GM12891 (cell line): ENCODE results near the gene KCNIP4.

Experiments
- DNase-seq: peaks from one replicate; pipeline ENCODE4 v3.0.0; 2011; ENCODE audit warnings: low spot score; ENCODE audit not compliant: insufficient read length
- FAIRE-seq: peaks from 2 replicates; lab custom pipeline; 2011; peaks lifted over from hg19 to GRCh38; lab: Jason Lieb, UNC
- PAX5 ChIP-seq: IDR thresholded peaks from 2 replicates; pipeline ENCODE4 v1.6.1; 2011; ENCODE audit warnings: low read length, moderate library complexity, mild to moderate bottlenecking; ENCODE audit not compliant: insufficient read depth, severe bottlenecking
- POLR2A ChIP-seq: IDR thresholded peaks from 2 replicates; pipeline ENCODE4 v1.6.1; 2011; ENCODE audit warnings: low read depth, low read length, control low read depth
- POLR2AphosphoS5 ChIP-seq: IDR thresholded peaks from 2 replicates; pipeline ENCODE4 v1.6.1; 2011; ENCODE audit warnings: low read depth, low read length, control low read depth
- POU2F2 ChIP-seq: IDR thresholded peaks from 2 replicates; pipeline ENCODE4 v1.6.1; 2011; ENCODE audit warnings: low read depth, mild to moderate bottlenecking, control low read depth, low read length, moderate library complexity
- SPI1 ChIP-seq: IDR thresholded peaks from 2 replicates; pipeline ENCODE4 v1.6.1; 2011; ENCODE audit warnings: low read depth, low read length, control low read depth
- TAF1 ChIP-seq: IDR thresholded peaks from 2 replicates; pipeline ENCODE4 v1.6.1; 2011; ENCODE audit warnings: low read depth, low read length, control low read depth

Gene KCNIP4

DNA sequence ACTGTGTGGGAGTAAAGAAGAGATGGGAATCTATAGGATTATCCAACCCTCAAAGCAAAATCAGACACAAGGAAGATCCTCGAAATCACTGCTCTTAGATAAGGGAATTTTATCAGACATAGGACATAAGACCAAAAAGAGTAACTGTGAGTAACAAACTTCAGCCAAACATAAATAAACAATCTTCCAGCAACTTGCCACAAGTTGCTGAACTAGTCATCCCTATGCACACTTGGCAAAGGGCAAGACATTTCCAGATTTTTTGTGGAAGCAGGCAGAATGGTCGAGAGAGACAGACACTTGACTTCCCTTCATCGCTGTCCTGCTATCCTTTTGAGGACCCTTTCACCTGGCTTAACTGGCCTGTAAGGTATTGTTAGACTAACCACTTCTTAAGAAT is 89.6 kb downstream of the KCNIP4 start:
- DNase-seq (no peak), FAIRE-seq (no peak)
- no peak for TF ChIP-seq POU2F2
- no peak for TF ChIP-seq PAX5
- no peak for TF ChIP-seq SPI1
- TF ChIP-seq POLR2AphosphoS5, result no peak

DNA sequence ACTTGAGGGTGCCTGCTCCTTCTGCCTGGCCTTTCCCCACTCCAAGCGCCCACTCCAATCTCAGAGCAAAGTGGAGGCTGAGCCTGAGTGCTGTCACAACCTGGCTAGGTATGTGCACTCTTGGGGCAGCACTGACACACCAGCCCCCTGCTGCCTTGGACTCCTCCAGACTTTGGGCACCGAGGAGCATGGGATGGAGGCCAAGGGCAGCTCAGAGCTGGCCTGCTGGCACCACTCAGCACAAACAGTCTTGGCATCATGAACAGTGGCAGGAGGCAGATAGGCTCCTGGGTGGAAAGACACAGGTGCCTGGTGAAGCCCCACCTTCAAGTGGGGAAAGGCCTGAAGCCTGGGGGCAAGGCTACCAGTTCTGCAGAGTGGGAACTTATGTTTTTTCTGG is 91.8 kb downstream of the KCNIP4 start:
- DNase-seq, result no peak
- FAIRE-seq, result no peak
- no peak for TF ChIP-seq TAF1
- TF ChIP-seq POLR2A, result no peak
- no peak for TF ChIP-seq PAX5
- no peak for TF ChIP-seq SPI1
- TF ChIP-seq POU2F2, result no peak
- no peak for TF ChIP-seq POLR2AphosphoS5

DNA sequence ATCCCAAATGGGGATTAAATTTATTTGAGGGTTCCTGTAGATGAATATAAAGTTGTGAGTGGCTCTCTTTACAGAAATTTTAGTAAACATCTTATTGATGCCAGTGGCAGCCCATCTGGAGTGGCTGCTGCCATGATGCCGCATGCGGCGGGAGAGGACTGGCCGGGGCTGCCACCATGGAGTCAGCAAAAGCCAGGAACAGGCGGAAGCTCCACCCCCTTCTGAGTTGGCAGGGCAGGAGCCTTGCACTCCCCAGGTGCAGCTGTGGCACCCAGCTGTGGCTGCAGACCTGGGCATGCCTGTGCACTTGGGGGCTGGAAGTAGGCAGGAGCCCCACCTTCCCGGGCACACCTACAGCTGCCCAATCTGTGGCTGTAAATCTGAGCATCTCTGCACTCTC is 92.3 kb downstream of the KCNIP4 start:
- TF ChIP-seq POU2F2, result no peak
- no peak for TF ChIP-seq POLR2A
- no peak for TF ChIP-seq POLR2AphosphoS5
- TF ChIP-seq TAF1, result no peak
- no peak for TF ChIP-seq SPI1
- no peak for TF ChIP-seq PAX5
- no peak for FAIRE-seq
- DNase-seq, result no peak

DNA sequence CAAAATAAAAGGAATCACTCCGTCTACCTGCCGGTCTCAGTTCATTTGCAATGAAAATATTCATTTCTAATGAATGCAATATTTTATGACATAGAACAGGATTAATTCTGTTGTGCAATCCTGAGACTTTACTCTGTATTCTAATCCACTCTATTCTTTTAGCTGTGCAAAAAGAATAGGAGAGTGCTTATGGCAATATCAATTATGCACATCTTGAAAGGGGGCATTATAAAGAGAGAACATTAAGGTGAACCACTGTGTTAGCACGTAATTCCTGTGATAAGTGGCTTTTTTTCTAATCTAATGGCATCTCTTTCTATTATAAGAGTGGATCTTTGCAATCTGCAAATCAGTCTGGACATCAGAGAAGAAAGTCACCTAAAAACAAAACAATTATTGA is 99.5 kb downstream of the KCNIP4 start:
- DNase-seq, result no peak
- no peak for TF ChIP-seq POLR2AphosphoS5
- no peak for TF ChIP-seq PAX5
- no peak for TF ChIP-seq POLR2A
- TF ChIP-seq SPI1, result no peak
- no peak for TF ChIP-seq TAF1
- TF ChIP-seq POU2F2, result no peak
- no peak for FAIRE-seq

DNA sequence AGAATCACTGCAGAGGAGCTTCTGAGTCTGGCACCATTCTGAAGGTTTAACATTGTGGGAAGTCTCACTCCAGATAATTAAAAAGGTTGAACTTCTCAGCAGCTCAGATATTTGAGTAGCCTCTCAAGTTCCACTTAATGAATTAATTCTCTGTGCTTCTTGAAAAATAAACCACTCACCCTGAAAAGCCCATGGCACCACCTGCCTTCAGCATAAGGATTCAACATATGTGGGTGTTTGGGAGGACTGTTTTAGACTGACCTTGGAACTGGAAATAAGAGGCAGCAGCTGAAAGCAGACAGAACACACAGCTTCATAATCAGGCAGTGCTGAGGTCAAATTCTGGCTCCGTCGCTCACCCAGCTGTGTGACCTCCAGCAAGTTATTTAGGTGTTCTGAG is 100.6 kb downstream of the KCNIP4 start:
- no peak for FAIRE-seq
- no peak for DNase-seq
- TF ChIP-seq TAF1, result no peak
- TF ChIP-seq POLR2AphosphoS5, result no peak
- no peak for TF ChIP-seq SPI1

DNA sequence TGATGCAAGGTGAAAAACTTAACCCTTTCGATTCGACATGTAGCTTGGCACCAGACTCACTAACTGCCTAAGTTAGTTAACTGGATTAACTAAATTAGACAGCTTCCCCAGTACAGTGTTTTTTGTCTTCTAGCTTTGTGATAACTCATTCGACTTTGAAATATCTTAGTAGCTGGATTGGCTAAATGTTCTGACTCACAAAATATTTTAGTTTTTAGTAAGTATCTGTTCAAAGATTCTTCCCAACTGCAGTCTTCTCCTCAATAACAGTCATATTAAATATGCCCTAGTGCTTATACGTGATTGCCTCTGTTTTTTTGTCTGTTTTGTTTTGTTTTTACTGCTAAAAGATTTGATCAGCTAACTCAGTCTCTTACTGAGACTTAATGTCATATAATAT is 102.9 kb downstream of the KCNIP4 start:
- FAIRE-seq, result no peak
- no peak for DNase-seq
- TF ChIP-seq POU2F2 (no peak), POLR2AphosphoS5 (no peak), PAX5 (no peak), POLR2A (no peak), SPI1 (no peak), TAF1 (no peak)

DNA sequence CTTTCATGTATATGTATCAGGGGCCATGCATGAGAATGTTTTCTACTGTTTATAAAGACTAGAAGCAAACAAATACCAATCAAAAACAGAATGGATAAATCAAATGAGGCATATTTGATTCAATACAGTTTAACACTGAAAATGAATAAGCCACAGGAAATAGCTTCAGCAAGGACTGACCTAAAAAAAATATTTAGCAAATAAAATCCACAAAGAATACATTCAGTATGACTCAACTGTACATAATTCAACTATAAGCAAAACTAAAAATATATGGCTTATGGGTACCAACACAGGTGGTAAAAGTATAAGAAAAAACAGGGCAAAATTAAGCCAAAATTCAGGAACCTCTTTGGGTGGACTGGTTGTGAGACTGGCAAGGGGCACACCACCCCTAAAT is 112.9 kb downstream of the KCNIP4 start:
- TF ChIP-seq POLR2A (no peak), TAF1 (no peak), POLR2AphosphoS5 (no peak), POU2F2 (no peak), SPI1 (no peak), PAX5 (no peak)
- FAIRE-seq (no peak), DNase-seq (no peak)

DNA sequence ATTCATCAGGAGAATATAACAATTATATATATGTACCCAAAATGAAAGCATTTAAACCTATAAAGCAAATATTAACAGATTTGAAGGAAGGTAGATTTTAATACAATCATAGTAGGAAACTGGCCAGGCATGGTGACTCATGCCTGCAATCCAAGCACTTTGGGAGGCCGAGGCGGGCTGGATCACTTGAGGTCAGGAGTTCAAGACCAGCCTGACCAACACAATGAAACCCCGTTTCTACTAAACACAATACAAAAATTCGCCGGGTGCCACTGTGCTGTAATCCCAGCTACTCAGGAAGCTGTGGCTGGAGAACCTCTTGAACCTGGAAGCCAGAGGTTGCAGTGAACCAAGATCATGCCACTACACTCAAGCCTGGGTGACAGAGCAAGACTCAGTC is 118.3 kb downstream of the KCNIP4 start:
- TF ChIP-seq PAX5 (no peak), POU2F2 (no peak), SPI1 (no peak), POLR2A (no peak), TAF1 (no peak), POLR2AphosphoS5 (no peak)
- FAIRE-seq (no peak), DNase-seq (no peak)

DNA sequence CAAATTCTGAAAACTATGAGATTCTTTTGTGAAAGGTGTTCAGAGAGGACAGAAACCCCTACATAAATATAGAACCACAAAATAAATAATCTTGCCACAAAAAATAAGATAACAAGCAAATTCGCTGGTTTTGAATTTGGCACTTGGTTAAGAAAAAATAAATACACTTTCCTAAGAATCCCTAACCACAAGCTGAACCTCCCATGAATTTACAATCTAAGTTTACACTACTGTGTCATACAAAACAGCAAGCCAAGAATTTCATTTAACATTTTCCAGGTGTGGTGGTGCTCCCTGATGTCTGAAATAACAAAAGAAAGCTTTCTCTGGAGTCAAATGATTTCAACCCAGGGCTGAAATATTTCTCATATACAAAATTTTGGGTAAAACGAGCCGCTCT is 121.0 kb downstream of the KCNIP4 start:
- FAIRE-seq, result no peak
- DNase-seq, result no peak
- TF ChIP-seq SPI1, result no peak
- no peak for TF ChIP-seq POLR2A
- no peak for TF ChIP-seq PAX5
- no peak for TF ChIP-seq TAF1
- no peak for TF ChIP-seq POU2F2
- no peak for TF ChIP-seq POLR2AphosphoS5

DNA sequence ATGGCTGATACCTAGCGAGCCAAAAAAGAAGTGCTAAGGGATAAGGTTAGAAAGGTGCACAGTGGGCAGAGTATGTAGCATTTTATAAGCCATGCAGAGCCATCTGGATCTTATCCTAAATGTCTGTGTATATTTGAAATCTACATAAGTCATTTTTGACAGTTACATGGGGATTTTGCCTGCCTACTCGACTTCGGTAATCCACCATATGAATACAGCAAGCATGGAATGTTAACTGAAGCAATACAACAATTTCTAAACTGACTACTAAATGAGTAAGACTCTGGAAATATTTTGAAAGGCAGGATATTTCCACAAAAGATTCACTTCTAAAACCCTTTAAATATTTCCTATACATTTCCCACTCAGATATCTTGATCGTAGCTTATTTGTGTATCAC is 122.5 kb downstream of the KCNIP4 start:
- DNase-seq (no peak), FAIRE-seq (no peak)
- no peak for TF ChIP-seq TAF1
- no peak for TF ChIP-seq POLR2AphosphoS5
- no peak for TF ChIP-seq PAX5
- TF ChIP-seq POU2F2, result no peak
- no peak for TF ChIP-seq POLR2A
- TF ChIP-seq SPI1, result no peak

DNA sequence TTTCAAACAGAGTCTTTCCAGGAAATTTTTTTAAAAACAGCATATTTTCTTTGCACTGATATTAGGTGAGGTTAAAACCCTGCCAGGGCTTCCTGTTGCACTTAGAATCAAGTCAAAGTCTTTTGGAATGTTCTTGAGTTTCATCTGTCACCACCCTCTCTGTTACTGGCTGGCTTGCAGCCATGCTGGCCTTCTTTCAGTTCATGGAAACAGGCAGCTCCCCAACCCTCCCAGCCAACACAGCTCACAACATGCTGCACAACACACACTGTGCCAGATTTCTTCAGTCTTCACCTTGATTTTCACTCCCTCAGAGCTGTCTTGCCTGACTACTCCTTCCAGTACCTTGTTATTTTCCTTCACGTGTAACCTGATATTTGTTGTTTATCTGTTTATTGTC is 129.5 kb downstream of the KCNIP4 start:
- no peak for FAIRE-seq
- no peak for TF ChIP-seq SPI1
- no peak for TF ChIP-seq TAF1
- no peak for TF ChIP-seq POLR2AphosphoS5
- no peak for TF ChIP-seq PAX5
- TF ChIP-seq POLR2A, result no peak
- no peak for TF ChIP-seq POU2F2

More for the DNA sequence above, 129.5 kb downstream of the KCNIP4 start:
- no peak for DNase-seq
